T47D (cell line): ENCODE results near the gene SPCS3.
"Not testable (repeated sequence)": the region's sequence is repeated elsewhere in the genome, so short reads cannot be mapped to it uniquely, and the experiment has no call there.

ENCODE experiments used
- DNase-seq, 2 experiments: peaks; one replicate each; pipeline versions ENCODE4 v3.0.0 to v3.0.0-alpha.2; 2011 to 2012; ENCODE audit warnings: low read depth in 1 of 2, low spot score in 1 of 2
- JUND ChIP-seq: IDR thresholded peaks from 2 replicates; pipeline ENCODE4 v1.6.1; 2012; ENCODE audit warnings: low read depth
- in situ Hi-C: cut with HindIII; loops from 2 replicates; pipeline ENCODE4 v1.10.0; 2016; ENCODE audit warnings: low sequenced_read_pairs, low pct_unique_long_range_greater_than_20kb

The SPCS3 gene

DNA sequence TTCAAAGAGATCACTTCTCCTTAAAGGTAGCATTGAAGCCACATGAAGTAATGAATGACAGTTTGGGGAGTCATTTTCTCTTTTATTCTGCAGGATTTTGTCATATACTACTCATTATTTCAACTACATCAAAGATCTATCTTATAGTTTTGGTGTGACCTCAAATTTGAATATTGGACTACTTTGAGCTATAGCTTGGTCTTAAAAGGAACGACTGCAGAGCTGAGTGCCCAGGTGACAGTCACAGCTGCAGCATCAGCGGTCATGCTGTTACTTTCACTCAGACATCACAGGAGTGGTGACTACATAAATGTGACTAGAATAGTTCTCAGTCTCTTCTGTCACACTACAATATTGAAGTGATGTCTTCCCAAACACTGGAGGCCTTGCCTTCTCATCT lies 10.7 kb upstream of the SPCS3 start:
- DNase-seq, result no peak
- in situ Hi-C loops, result no loop called here
- no peak for TF ChIP-seq JUND

DNA sequence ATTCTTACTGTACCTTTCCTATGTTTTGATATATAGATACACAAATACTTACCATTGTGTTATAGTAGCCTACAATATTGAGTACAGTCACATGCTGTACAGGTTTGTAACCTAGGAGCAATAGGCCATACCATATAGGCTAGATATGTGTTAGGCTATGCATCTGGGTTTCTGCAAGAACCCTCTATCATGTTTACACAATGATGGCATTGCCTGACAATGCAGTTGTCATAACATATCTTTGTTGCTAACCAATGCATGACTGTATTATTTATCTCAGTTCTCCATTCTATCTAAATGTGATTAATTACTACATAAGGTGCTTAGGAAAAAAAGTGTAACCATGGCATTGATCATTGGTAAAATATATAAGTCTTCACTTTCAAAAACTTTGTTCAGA lies 10.0 kb upstream of the SPCS3 start:
- in situ Hi-C loops, result no loop called here
- TF ChIP-seq JUND, result no peak
- DNase-seq, result no peak

DNA sequence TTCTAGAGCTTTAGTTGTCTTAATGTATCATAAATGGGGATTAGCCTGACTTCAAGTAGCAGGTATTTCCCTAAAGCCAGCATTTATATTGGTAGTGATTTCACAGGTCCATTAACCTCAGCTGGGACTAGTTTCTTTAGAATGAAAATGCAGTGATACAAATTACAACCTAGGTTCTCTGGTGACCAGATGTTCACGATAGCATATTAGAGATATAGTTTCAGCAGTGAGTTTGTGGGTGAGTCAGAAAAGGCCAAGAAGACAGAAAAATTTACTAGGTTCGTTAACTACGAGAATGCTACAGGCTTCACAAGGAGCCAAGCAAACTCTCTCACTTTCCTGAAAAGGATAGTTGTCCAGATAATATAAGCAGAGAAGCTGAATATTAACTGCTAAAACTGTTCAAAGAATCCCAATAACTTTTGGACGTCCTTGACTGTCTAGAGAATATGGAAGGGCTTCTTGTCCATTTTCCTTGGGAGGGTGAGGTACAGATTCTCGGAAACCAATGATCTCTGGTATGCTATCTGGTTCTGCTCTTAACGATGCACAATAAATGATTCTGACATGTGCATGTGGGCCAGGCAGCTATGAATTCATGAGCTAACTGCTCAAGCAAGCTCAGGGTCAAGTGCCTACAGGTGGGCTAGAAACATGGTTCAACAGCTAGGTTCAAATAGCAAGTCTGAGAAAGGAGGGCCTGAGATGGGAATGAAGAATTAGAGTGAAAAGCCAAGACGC lies 6.0 kb upstream of the SPCS3 start:
- no peak for DNase-seq
- no peak for TF ChIP-seq JUND
- in situ Hi-C loops, result no loop called here

DNA sequence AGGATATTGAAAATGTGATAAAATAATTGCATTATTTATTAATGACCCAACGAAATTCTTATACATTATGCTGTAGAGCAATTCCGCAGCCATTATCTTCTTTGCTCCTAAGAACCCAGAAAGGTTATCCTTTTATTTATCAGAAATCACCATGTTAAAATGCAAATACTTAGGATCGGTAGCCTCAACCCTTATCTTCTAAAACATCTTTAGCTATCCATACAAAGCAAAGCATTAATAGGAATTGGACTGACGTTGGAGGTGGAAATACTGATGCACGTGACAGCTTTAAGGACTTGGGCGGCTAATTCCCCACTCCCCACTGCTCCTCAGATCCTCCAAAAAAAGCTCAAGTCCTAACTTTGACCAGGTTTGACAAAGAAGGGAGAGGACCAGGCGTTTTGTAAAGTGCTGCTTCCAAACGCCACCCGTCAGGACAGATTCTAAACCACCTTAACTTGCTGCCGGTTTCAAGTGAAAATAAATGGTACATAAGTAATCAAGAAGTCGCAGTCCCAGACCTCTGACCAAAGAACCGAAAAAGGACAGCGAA lies 539 bp upstream of the SPCS3 start:
- no peak for DNase-seq
- TF ChIP-seq JUND, result no peak
- in situ Hi-C loops, result no loop called here

DNA sequence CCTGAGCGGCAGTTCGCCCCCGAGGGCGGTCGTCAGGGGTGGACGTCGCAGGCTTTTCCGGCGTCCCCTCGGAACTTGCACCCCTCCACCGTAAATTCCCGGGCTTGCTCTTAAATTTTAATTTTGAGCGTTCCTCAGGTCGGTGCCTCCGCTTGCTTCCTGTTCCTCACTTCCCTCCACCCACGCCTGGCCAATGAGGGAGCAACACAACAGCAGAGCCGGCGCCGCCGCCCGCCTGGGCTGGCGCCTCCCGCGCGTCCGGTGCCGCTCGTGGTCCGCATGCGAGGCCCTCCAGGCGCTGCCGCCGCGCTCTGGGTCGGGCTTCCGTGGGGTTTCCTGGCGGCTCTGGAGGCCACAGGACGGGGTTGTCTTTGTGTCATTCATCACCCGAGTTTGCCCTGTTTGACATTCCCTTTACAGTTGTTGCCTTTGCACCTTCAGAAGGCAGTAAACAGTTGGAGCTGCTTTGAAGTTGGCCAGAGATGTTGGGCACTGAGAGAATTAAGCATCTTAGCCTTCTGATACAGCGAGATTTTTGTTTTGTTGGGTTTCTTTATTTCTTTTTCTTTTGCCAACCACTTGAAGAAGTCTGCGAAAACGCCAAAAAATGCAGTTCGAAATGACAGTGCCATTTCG lies 692 bp downstream of the SPCS3 start:
- in situ Hi-C loops, result no loop called here
- DNase-seq, result peak; percentile 77 to 81
- no peak for TF ChIP-seq JUND

DNA sequence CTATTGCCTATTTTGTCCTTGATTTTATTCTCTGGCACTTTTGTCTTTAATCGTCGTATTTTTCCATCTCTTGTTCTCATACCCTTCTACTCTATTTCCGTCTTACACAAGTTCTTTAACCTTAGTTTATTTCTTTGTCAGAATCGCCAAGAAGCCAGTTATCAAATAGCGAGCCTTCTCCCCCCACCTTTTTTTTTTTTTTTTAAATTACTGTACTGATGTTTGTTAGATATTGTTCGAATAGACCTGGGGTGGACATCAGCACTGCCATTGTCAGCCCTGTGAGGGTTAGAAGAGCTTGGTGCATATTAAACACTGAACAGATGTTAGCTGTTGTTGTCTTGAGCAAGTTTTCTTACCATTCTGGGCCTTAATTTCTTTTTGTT lies 1.2 kb downstream of the SPCS3 start:
- no peak for DNase-seq
- TF ChIP-seq JUND, result no peak
- in situ Hi-C loops, result no loop called here

DNA sequence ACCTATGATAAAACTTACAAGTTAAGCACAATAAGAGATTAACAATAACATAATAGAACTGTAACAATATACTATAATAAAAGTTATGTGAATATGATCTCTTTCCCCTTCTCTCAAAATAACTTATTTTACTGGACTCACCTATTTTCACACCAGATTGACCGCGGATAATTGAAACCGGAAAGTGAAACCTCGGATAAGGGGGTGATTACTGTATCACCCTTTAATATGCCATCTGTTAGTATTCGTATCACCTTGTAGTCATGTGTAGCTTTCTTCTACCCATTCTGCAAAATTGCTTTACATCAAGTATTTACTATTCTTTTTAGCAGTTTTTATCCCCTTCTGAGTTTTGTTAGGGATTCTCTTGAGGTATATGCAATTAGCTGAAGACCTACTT lies 1.8 kb downstream of the SPCS3 start:
- TF ChIP-seq JUND, result no peak
- no peak for DNase-seq
- in situ Hi-C loops, result no loop called here

DNA sequence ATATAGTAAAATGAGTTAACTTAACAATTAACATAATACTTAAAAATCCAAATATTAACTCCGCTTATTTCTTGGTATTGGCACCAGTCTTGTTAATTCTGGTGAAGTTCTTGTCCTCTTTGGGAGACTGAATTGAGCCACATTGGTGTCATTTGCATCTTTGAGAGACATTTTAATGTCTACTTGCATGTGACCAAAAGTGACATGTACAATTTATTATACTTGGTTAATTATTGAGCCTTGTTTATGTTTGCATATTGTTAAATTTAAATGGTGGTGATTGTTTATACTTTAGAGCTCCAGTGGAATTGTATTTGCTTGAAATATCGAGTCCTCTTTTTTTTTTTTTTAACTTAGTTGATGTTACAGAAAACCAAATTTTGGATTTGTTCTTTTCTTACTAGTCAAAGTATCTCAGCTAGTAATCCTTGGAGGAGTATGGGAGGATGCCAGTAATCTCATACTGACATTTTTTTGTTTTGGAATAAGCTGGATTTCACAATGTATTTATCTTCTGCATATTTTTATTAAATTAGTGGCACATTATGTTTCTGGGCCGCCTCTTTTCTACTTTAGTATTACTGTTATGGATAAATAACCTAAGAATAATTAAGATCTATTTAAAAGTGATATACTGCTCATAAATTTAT lies 3.9 kb downstream of the SPCS3 start:
- no peak for TF ChIP-seq JUND
- in situ Hi-C loops, result no loop called here
- DNase-seq, result no peak

DNA sequence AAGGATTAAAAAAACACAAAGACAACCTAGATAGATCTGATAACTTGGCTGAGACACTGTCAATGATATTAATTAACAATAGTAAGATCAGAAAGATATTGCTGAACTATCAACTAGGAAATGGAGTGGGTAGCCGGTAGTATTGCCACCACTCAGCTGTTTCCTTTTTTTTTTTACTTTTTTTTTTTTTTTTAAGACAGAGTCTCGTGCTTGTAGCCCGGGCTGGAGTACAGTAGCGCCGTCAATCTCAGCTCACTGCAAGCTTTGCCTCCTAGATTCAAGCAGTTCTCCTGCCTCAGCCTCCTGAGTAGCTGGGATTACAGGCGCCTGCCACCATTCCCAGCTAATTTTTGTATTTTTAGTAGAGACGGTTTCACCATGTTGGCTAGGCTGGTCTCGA lies 5.1 kb downstream of the SPCS3 start:
- DNase-seq, in situ Hi-C loops: not testable (repeated sequence)

DNA sequence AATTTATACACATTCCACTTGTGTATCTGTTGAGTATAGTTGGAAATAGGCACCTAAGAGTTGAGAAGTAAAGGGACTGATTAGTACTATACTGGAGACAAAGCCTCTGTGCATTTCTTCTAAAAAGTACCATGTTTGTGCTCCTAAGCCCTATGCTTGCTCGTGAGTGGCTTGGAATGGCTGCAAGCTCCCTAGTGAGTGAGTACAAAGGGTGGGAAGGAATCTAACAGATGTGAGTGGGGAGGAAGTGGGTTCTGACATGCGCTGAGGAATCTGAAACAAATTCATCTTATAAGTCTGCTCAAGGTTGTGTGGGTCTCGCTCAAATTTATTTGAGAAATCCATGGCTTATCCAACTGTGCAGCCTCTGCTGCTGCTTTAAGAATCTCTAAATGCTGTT lies 13.3 kb downstream of the SPCS3 start:
- in situ Hi-C loops, result no loop called here
- no peak for DNase-seq
- TF ChIP-seq JUND, result no peak

DNA sequence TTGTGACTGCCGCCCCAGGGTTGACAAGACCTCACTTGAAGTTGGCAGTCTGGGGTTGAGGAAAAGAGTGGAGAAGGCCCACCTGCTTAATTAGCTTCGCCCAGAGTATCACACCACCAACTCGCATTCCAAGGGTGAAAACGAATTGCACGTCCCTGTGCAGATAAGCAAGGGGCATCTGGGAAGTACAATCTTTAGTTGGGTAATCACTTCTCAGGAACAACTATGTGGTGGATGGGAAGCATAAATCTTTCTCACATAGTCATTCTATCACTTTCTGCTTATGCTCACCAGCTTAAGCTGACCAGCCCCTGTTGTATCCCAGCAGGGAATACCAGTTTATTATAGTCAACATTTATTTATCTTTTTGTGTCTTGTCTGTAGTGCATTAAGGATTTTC lies 14.3 kb downstream of the SPCS3 start:
- in situ Hi-C loops, result no loop called here
- DNase-seq, result no peak
- no peak for TF ChIP-seq JUND

DNA sequence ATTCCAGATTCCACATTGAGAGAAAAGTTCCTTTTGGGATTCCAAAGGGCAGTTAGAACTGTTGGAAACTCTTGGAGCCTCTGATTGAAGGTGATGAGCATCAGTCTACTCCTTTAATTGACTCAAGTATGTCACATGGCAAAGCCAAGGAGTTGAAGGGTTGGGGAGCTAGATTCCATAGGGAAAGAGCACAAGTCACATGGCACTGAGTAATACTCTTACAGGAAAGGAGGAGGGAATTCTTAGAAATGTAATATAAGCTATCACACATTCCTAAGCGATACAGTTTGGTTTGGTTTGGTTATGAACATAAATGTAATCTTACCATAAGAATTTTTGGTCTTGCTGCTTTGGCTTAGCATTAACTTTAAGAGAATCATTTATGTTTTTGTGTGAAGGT lies 15.7 kb downstream of the SPCS3 start:
- TF ChIP-seq JUND, result no peak
- DNase-seq, result no peak
- in situ Hi-C loops, result no loop called here
